Nucleus accumbens (tissue), 56 donors: Measurements from ENCODE around the gene IL22RA1.

Experiments
- DNase-seq, 56 donors: peaks; one replicate each; lab custom pipeline; 2025; lab: John Stamatoyannopoulos, UW

The IL22RA1 gene

GRCh38 chr1:24082372-24082771, 60.6 kb downstream of the IL22RA1 start:
- DNase-seq: no peak

GRCh38 chr1:24081190-24081589, 61.8 kb downstream of the IL22RA1 start:
- DNase-seq: no peak

GRCh38 chr1:24080131-24080530, 62.8 kb downstream of the IL22RA1 start:
- DNase-seq: no peak

DNA sequence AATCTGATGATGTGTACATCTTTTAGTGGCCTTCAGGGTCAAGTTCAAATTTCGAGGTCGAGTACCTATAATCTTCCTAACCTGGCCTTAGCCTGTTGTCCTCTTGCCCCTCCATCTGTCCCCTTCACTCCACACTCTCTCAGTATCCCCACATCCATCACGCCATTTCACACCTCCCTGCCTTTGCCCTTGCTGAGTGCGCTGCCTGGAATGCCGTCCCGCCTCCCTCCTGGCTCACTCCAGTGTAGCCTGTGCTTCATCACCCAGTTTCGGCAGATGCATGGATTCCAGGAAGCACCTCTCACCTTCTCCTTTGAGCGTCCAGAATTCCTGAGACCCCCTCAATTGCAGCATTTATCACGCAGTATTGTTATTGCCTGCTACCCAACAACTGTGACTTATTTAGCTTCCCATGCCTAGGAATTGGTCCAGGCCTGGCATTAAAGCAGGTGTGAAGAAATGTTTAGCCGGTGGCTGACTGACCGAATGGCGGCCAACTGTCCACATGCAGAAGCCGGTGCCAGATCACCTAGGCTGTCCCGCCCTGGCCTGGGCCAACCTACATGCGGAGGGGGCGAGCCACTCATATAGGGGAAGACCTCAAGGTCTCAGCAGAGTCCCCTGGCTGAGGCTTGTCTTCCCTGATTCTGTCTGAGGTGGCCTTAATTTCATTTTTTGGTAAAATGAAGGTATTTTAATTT, 65.5 kb downstream of the IL22RA1 start:
- DNase-seq: no peak

DNA sequence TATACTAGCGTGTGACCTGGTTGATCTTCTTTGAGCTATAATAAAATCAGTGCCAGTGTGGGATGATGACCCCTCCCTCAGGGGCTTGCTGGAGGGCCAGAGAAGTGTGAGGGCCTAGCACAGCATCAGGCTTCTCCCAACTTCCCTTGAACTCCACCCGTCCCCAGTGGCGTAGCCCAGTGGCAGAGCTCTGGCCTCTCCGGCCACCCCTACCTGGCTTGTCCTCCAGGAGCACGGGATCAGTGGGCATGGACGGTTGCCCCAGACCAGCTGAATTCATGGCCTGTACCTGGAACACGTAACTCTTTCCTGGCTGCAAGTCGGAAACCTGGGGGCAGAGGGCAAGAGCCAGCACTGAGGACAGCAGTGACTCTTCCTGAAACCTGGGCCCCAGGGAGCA, 67.0 kb downstream of the IL22RA1 start:
- no peak for DNase-seq

GRCh38 chr1:24075590-24075854, 67.4 kb downstream of the IL22RA1 start:
- DNase-seq: no peak

- DNase-seq: no peak
Observed at GRCh38 chr1:24074817-24075589, 67.9 kb downstream of the IL22RA1 start.

DNA sequence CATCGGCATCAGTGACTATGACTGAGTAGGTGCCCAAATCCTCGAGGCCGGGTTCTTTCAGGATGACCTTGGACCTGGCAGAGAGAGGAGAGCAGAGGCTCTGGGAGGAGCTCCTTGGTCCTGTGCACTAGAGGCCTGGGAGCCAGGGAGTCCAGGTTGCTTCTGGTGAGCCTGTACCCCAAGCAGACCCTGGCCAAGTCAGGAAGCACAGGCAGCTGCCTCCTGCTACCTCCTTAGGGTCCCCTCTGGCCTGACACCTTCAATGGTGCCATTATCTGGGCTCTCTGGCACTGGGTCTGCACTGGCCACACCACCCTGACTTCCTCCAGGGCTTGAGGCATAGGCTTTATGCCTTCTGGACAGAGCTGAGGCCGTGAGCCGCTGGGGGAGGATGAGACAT, 68.7 kb downstream of the IL22RA1 start:
- DNase-seq: no peak

DNA sequence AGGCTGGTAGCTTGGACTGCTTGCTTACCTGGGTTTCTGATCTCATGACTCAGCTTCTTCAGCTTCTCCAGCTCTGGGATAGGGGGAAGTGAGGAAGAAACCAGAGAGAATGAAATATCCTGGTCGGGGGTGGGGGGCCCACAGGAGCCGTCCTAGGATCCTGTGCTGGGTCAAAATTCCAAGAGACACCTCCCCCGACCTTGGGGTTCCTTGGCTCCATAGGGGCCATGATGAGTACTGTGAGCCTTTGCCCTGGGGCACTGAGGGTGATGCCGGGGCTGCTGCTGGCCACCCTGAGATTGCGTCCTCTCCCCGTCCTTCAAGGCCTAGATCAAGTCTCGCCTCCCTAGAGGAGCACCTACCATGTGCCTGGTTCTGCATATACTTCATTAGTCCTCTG, 71.0 kb downstream of the IL22RA1 start:
- no peak for DNase-seq

DNA sequence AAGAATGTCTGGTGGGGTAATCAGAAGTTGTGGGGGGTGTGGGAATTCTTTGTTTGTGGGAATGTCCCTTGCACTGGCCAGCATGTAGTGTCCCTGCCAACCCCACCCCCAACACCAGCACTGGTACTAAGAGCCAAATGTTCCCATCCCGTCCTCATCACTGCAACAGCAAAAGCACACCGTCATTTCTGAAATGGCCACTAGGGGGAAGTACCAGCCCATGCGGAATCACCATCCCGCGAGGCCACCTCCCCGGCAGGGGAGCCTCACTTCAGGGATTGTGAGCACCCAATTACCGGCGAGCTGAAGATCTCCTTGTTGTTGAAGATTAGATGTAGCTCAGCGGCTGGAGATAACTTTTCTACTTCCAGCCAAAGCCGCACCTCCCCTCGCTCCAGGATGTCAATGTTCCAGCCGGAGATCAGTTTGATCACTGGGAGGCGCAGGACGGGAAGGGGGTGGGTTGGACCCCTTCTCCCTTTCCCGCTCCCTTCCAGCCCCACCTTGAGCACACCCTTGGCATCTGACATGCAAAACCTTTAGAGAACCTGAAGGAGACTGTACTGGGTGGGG, 72.0 kb downstream of the IL22RA1 start:
- peak in 49 of 56 donors; percentile 1 to 82 (median 30) for DNase-seq

DNA sequence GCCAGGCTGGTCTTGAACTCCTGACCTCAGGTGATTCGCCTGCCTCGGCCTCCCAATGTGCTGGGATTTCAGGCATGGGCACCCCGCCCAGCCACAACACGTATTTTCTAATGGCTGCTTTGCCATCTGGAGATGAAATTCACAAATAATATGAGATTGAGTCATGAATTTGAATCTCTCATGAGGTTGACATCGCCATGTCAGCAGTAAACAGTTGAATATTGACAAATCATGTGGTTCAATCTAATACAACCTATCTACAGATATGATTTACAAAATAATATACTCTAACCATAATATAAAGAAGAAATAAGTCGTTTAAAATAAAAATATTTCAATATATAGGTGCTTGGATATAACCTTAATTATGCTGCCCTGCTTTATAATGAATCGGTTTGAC, 73.1 kb downstream of the IL22RA1 start:
- DNase-seq: no peak
